ENCODE results near the gene MAZ.

MAZ gene

GRCh38 chr16:29857133-29857760, 50.9 kb downstream of the MAZ start:
- DNase-seq (ENCODE audit: low read depth), result no peak

- no peak for DNase-seq (ENCODE audit: low read depth)
Measured at GRCh38 chr16:29858149-29858849, 52.0 kb downstream of the MAZ start.

GRCh38 chr16:29858974-29859373, 52.6 kb downstream of the MAZ start:
- DNase-seq (ENCODE audit: low read depth), result no peak

- DNase-seq (ENCODE audit: low read depth), result no peak
Measured at GRCh38 chr16:29860218-29860617, 53.9 kb downstream of the MAZ start.

Data from stimulated activated CD8-positive, alpha-beta memory T cell treated with anti-CD3 and anti-CD28 coated beads, Interleukin-7, amount 100 ng/mL, for 24 hours (primary cell).